Spleen (tissue), 7 donors: ENCODE measurements around the gene L3MBTL3.

Experiments used
- CTCF ChIP-seq, 11 experiments: fragments of 200-600 bp in 7 of 11; fragments of 450-650 bp in 4 of 11; sonication (generic) in 4 of 11; IDR thresholded peaks in 8 of 11; conservative IDR thresholded peaks in 3 of 11; 1 replicate in 7 of 11; 2 replicates in 4 of 11; pipeline versions ENCODE4 v1.4.0 to v1.8.0; 2016 to 2021; ENCODE audit warnings: antibody characterized with exemption in 11 of 11, inconsistent platforms in 4 of 11, mild to moderate bottlenecking in 1 of 11
- POLR2A ChIP-seq, 3 donors: fragments of 450-650 bp; IDR thresholded peaks; one replicate each; pipeline ENCODE4 v1.5.1; 2017; ENCODE audit warnings: antibody characterized with exemption in 3 of 3, mild to moderate bottlenecking in 1 of 3
- POLR2AphosphoS5 ChIP-seq, 3 donors: sonication (generic); formaldehyde crosslinking; IDR thresholded peaks; one replicate each; pipeline ENCODE4 v1.5.1; 2017; ENCODE audit warnings: antibody characterized with exemption in 3 of 3
- donor health status: DM: no; HTN: no; CAD: no; lungs with moderate emphysema.
- donor health status: DM: no; HTN: no; CAD: no.
- donor health status: DM: no; HTN: no; CAD: no.

DNA sequence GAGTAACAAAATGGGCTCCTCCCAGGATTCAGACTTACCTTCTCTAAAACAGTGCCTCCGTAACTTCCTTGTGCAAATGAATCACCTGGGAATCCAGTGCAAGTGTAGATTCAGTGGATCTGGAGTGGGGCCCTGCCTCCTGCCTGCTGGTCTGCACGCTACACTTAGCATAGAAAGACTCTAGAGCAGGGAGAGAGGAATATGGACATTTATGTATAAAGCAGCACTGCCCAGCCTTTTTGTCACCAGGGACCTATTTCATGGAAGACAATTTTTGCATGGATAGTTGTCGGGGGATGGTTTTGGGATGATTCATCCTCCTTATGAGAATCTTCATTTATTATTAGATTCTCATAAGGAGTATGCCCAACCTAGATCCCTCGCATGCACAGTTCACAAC is 42.3 kb upstream of the L3MBTL3 start:
- TF ChIP-seq CTCF (IDR thresholded peaks at IDR 0.05 in 8 of 11, conservative IDR thresholded peaks at IDR 0.05 in 3 of 11), result no peak
- no peak for TF ChIP-seq POLR2A (IDR thresholded peaks at IDR 0.05)
- no peak for TF ChIP-seq POLR2AphosphoS5 (IDR thresholded peaks at IDR 0.05)
